HG02884 (cell line): ENCODE measurements around the gene LPIN1.

ENCODE experiments used
- ATAC-seq: cut with Tn5 transposase; IDR thresholded peaks from one replicate; pipeline ENCODE4 v1.9.1; 2021; ENCODE audit warnings: mild to moderate bottlenecking, moderate library complexity; ENCODE audit not compliant: unreplicated experiment

The LPIN1 gene

GRCh38 chr2:11778923-11779757 lies 32.7 kb downstream of the LPIN1 start:
- ATAC-seq = peak; percentile 86

GRCh38 chr2:11781602-11782001 lies 35.2 kb downstream of the LPIN1 start:
- ATAC-seq = no peak

GRCh38 chr2:11784280-11784679 lies 37.8 kb downstream of the LPIN1 start:
- ATAC-seq = no peak

GRCh38 chr2:11784747-11785610 lies 38.5 kb downstream of the LPIN1 start:
- no peak for ATAC-seq

- ATAC-seq = no peak
Observed at GRCh38 chr2:11785611-11785940, 39.1 kb downstream of the LPIN1 start.

GRCh38 chr2:11786191-11786590 lies 39.8 kb downstream of the LPIN1 start:
- no peak for ATAC-seq

GRCh38 chr2:11786592-11786991 lies 40.2 kb downstream of the LPIN1 start:
- no peak for ATAC-seq

- ATAC-seq = no peak
Observed at GRCh38 chr2:11787991-11788390, 41.6 kb downstream of the LPIN1 start.

- ATAC-seq = no peak
Observed at GRCh38 chr2:11788461-11789124, 42.2 kb downstream of the LPIN1 start.

GRCh38 chr2:11789243-11789642 lies 42.8 kb downstream of the LPIN1 start:
- ATAC-seq = no peak

- no peak for ATAC-seq
Observed at GRCh38 chr2:11790228-11790627, 43.8 kb downstream of the LPIN1 start.

- ATAC-seq = no peak
Observed at GRCh38 chr2:11795590-11795989, 49.2 kb downstream of the LPIN1 start.

GRCh38 chr2:11796190-11797171 lies 50.0 kb downstream of the LPIN1 start:
- ATAC-seq = no peak

GRCh38 chr2:11797846-11798245 lies 51.4 kb downstream of the LPIN1 start:
- ATAC-seq = no peak

- ATAC-seq = no peak
Observed at GRCh38 chr2:11798701-11799435, 52.4 kb downstream of the LPIN1 start.

GRCh38 chr2:11799826-11800225 lies 53.4 kb downstream of the LPIN1 start:
- no peak for ATAC-seq

- ATAC-seq = no peak
Observed at GRCh38 chr2:11802782-11803191, 56.4 kb downstream of the LPIN1 start.

- no peak for ATAC-seq
Observed at GRCh38 chr2:11805024-11805423, 58.6 kb downstream of the LPIN1 start.

- no peak for ATAC-seq
Observed at GRCh38 chr2:11805920-11806319, 59.5 kb downstream of the LPIN1 start.
